Cardiac muscle cell (in vitro differentiated cells and primary cell): ENCODE results near the gene CEP170B. TPM values are rescaled to one million over a fixed set of nuclear protein-coding genes. Genes with fewer than 3 reads are reported as not detected.
"Not testable (repeated sequence)": the region's sequence is repeated elsewhere in the genome, so short reads cannot be mapped to it uniquely, and the experiment has no call there.

Source experiments
- DNase-seq, 2 donors: peaks; one replicate each; pipeline versions ENCODE4 v3.0.0 to v3.0.0-alpha.2; 2010 to 2017; ENCODE audit warnings: low read depth in 1 of 2, low spot score in 1 of 2
- H3K27ac ChIP-seq: fragments of 200-600 bp; sonication (generic); 2 replicates; pipeline ENCODE4 v1.5.1; 2016
- H3K27me3 ChIP-seq: fragments of 200-600 bp; sonication (generic); 2 replicates; pipeline ENCODE4 v1.6.0; 2016; ENCODE audit warnings: control low read depth
- H3K36me3 ChIP-seq: fragments of 200-600 bp; sonication (generic); 2 replicates; pipeline ENCODE4 v1.5.1; 2016; ENCODE audit warnings: control low read depth
- H3K4me1 ChIP-seq: fragments of 200-600 bp; sonication (generic); 2 replicates; pipeline ENCODE4 v1.8.1; 2017; ENCODE audit warnings: low read depth, mild to moderate bottlenecking, mixed run types
- H3K4me3 ChIP-seq: fragments of 200-600 bp; sonication (generic); 2 replicates; pipeline ENCODE4 v1.5.1; 2016; ENCODE audit warnings: mild to moderate bottlenecking
- H3K9me3 ChIP-seq: fragments of 200-600 bp; sonication (generic); 2 replicates; pipeline ENCODE4 v1.5.1; 2017; ENCODE audit warnings: low read depth, mild to moderate bottlenecking, control low read depth
- polyA plus RNA-seq: library from polyadenylated mRNA; unstranded; fragments of >200 nt; fragmentation: Nextera tagmentation; extraction: Ambion mirVana; gene quantifications from 2 replicates; pipeline ENCODE4 v1.2.1, GENCODE V29; 2016
- total RNA-seq: library from RNA; depleted of rRNA; stranded (reverse); fragments of >200 nt; gene quantifications from 2 replicates; pipeline ENCODE4 v1.2.3, GENCODE V29; 2016

The CEP170B gene
- total and polyA plus RNA-seq, 2 experiments from 2014 or later: 8.3 to 39.5 TPM

DNA sequence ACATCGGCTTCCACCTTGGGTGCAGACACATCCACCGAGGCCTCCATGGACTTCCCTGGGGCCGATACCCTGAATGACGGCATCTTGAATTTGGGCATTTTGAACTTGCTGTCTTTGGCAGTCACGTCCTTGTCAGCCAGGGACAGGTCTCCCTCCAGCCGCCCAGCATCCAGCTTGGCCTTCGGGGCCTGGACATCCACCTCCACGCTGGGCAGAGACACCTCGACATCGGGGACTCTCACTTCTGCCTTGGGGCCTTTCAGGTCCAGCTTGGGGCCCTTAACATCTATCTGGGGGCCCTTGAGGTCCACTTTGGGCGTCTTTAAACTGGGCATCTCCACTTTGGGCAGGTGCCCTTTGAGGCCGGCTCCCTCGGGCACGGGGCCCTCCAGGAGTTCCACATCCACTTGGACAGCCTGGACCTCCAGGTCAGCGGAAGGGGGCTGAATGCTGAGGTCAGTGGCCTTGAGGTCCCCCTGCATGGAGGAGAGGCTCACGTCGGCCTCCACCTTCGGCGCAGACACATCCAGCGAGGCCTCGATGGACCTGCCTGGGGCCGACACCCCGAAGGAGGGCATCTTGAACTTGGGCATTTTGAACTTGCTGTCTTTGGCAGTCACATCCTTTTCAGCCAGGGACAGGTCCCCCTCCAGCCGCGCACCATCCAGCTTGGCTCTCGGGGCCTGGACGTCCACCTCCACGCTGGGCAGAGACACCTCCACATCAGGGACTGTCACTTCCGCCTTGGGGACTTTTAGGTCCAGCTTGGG lies 79.6 kb downstream of the CEP170B start:
- not testable (repeated sequence) for H3K27me3 ChIP-seq, H3K4me1 ChIP-seq, DNase-seq, H3K36me3 ChIP-seq, H3K27ac ChIP-seq, H3K9me3 ChIP-seq, H3K4me3 ChIP-seq

DNA sequence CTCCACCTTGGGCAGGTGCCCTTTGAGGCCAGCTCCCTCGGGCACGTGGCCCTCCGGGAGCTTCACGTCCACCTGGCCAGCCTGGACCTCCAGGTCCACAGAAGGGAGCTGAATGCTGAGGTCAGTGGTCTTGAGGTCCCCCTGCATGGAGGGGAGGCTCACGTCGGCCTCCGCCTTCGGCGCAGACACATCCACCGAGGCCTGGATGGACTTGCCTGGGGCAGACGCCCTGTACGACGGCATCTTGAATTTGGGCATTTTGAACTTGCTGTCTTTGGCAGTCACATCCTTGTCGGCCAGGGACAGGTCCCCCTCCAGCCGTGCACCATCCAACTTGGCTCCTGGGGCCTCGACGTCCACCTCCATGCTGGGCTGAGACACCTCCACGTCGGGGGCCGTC lies 80.2 kb downstream of the CEP170B start:
- H3K36me3 ChIP-seq, H3K9me3 ChIP-seq, H3K27ac ChIP-seq, H3K4me3 ChIP-seq, H3K4me1 ChIP-seq, DNase-seq, H3K27me3 ChIP-seq: not testable (repeated sequence)

Other genes with a start within 250 kb of the CEP170B start
- gene INF2, start 175.7 kb upstream of the CEP170B start, total RNA-seq: 36.5 and 62.4 TPM in 2 replicates
- 14.1 and 14.5 TPM in 2 replicates for gene INF2, start 175.7 kb upstream of the CEP170B start, polyA plus RNA-seq
- gene ADSS1, start 141.0 kb upstream of the CEP170B start, total RNA-seq: 53.8 and 63.8 TPM in 2 replicates
- gene ADSS1, start 141.0 kb upstream of the CEP170B start, polyA plus RNA-seq: 53.4 and 73.3 TPM in 2 replicates
- gene SIVA1, start 112.1 kb upstream of the CEP170B start, total RNA-seq: 217 and 278 TPM in 2 replicates
- 124 and 145 TPM in 2 replicates for gene SIVA1, start 112.1 kb upstream of the CEP170B start, polyA plus RNA-seq
- gene AKT1, start 69.5 kb upstream of the CEP170B start, total RNA-seq: 173 and 190 TPM in 2 replicates
- 218 and 242 TPM in 2 replicates for gene AKT1, start 69.5 kb upstream of the CEP170B start, polyA plus RNA-seq
- 14.4 and 26.4 TPM in 2 replicates for gene ZBTB42, start 64.2 kb upstream of the CEP170B start, total RNA-seq
- gene ZBTB42, start 64.2 kb upstream of the CEP170B start, polyA plus RNA-seq: 7.6 and 9.6 TPM in 2 replicates
- gene PLD4, start 59.6 kb downstream of the CEP170B start, total RNA-seq: 0.11 and 0.54 TPM in 2 replicates
- 0.07 and 1.7 TPM in 2 replicates for gene PLD4, start 59.6 kb downstream of the CEP170B start, polyA plus RNA-seq
- gene AHNAK2, start 113.1 kb downstream of the CEP170B start, total RNA-seq: 59.3 and 78.0 TPM in 2 replicates
- gene AHNAK2, start 113.1 kb downstream of the CEP170B start, polyA plus RNA-seq: 17.8 and 18.8 TPM in 2 replicates
- 15.5 and 20.9 TPM in 2 replicates for gene CLBA1, start 120.5 kb downstream of the CEP170B start, total RNA-seq
- 13.4 and 20.4 TPM in 2 replicates for gene CLBA1, start 120.5 kb downstream of the CEP170B start, polyA plus RNA-seq
- 36.7 and 47.7 TPM in 2 replicates for gene CDCA4, start 155.8 kb downstream of the CEP170B start, total RNA-seq
- 34.5 and 46.0 TPM in 2 replicates for gene CDCA4, start 155.8 kb downstream of the CEP170B start, polyA plus RNA-seq
- 1.2 and 2.0 TPM in 2 replicates for gene GPR132, start 200.2 kb downstream of the CEP170B start, total RNA-seq
- gene GPR132, start 200.2 kb downstream of the CEP170B start, polyA plus RNA-seq: 1.0 TPM in 2 replicates